Measurements from ENCODE around the gene SLC12A6. TPM values are rescaled to one million over a fixed set of nuclear protein-coding genes. Genes with fewer than 3 reads are reported as not detected.

Gene SLC12A6
- total RNA-seq, 1 experiment from 2014 or later: 15.1 TPM

- CTCF ChIA-PET: no interaction called here
- no TSS peak for BruUV-seq (replicated peaks)
- peaks cover 96% of the 10 kb centered on the region for H3K79me2 ChIP-seq (ENCODE audit: insufficient read depth, low read length)
These were observed 134.3 kb downstream of the SLC12A6 start for GRCh38 chr15:34203305-34203704.

More at GRCh38 chr15:34203305-34203704, 134.3 kb downstream of the SLC12A6 start:
- Histone ChIP-seq H3K27me3 (ENCODE audit: insufficient read depth, low read length) (no peaks in the 10 kb centered on the region), H3K36me3 (ENCODE audit: control insufficient read depth in 1 of 2, insufficient read depth in 2 of 2, low read length in 2 of 2) (0 out of 4 replicates have a peak, but pooled peaks cover 0 to 2% of the 10 kb centered on the region in 2 experiments), H3K9me2 (ENCODE audit: insufficient read depth) (no peaks in the 10 kb centered on the region), H3K4me2 (ENCODE audit: low read length) (no peak overlapping the region), H4K20me1 (ENCODE audit: insufficient read depth) (no peaks in the 10 kb centered on the region), H3K27ac (ENCODE audit: low read depth, low read length) (no peak overlapping the region), H3K9ac (ENCODE audit: low read length) (no peak overlapping the region), H3K9me3 (ENCODE audit: control insufficient read depth in 1 of 2, insufficient read depth in 1 of 2, low read depth in 1 of 2, low read length in 2 of 2) (no peaks in the 10 kb centered on the region), H3K4me1 (ENCODE audit: control insufficient read depth in 1 of 2, insufficient read depth in 2 of 2, low read length in 2 of 2) (peaks cover 0 to 10% of the 10 kb centered on the region in 2 experiments; a peak in 2 of 4 replicates), H3K4me3 (replicated peaks in 1 of 2; ENCODE audit: low read depth in 1 of 2, low read length in 2 of 2) (no peak overlapping the region), H2AFZ (ENCODE audit: low read depth, low read length, poor library complexity, severe bottlenecking) (no peak overlapping the region)
- ChIA-PET POLR2A (no interaction called here), RAD21 (ENCODE audit: low non-redundant PET in 1 of 2, low total read pairs in 2 of 2, uncharacterized antibody in 2 of 2, unreplicated experiment in 2 of 2) (no interaction called here)
- no peak for ATAC-seq
- intact Hi-C loops (cut with micrococcal nuclease): no loop called here
- no peak for DNase-seq (ENCODE audit: low read depth, low spot score)
- TF ChIP-seq CTCF (IDR thresholded peaks at IDR 0.05 in 2 of 3, conservative IDR thresholded peaks at IDR 0.05 in 1 of 3; ENCODE audit: borderline replicate concordance in 1 of 3, insufficient read depth in 1 of 3, low read depth in 2 of 3, low read length in 2 of 3) (no peak), SRF (IDR thresholded peaks at IDR 0.05; ENCODE audit: low read depth) (no peak), EZH2phosphoT487 (IDR thresholded peaks at IDR 0.05; ENCODE audit: borderline replicate concordance) (no peak), RAD21 (IDR thresholded peaks at IDR 0.05; ENCODE audit: low read depth) (no peak), TCF7L2 (IDR thresholded peaks at IDR 0.05; ENCODE audit: borderline replicate concordance, extremely low read depth, insufficient read depth, insufficient read length) (no peak), FOSL1 (IDR thresholded peaks at IDR 0.05; ENCODE audit: low read depth) (no peak), JUND (IDR thresholded peaks at IDR 0.05) (no peak), EGR1 (IDR thresholded peaks at IDR 0.05; ENCODE audit: low read depth) (no peak), SIN3A (IDR thresholded peaks at IDR 0.05; ENCODE audit: low read depth) (no peak), SP1 (IDR thresholded peaks at IDR 0.05; ENCODE audit: low read depth) (no peak), ZNF274 (IDR thresholded peaks at IDR 0.05; ENCODE audit: low read depth, low read length) (no peak), POLR2AphosphoS5 (IDR thresholded peaks at IDR 0.05; ENCODE audit: low read depth, low read length) (no peak), ZFX (IDR thresholded peaks at IDR 0.05) (no peak)
